ENCODE results near the gene CDC34.

GRCh38 chr19:575527-576506 is 44.3 kb downstream of the CDC34 start:
- no peak for TF ChIP-seq EP300 (IDR thresholded peaks at IDR 0.05)
- TF ChIP-seq CTCF (IDR thresholded peaks at IDR 0.05) = no peak

Measured in tibial nerve (tissue), 4 donors.